Measurements from ENCODE around the gene HOXA4.

Gene HOXA4

DNA sequence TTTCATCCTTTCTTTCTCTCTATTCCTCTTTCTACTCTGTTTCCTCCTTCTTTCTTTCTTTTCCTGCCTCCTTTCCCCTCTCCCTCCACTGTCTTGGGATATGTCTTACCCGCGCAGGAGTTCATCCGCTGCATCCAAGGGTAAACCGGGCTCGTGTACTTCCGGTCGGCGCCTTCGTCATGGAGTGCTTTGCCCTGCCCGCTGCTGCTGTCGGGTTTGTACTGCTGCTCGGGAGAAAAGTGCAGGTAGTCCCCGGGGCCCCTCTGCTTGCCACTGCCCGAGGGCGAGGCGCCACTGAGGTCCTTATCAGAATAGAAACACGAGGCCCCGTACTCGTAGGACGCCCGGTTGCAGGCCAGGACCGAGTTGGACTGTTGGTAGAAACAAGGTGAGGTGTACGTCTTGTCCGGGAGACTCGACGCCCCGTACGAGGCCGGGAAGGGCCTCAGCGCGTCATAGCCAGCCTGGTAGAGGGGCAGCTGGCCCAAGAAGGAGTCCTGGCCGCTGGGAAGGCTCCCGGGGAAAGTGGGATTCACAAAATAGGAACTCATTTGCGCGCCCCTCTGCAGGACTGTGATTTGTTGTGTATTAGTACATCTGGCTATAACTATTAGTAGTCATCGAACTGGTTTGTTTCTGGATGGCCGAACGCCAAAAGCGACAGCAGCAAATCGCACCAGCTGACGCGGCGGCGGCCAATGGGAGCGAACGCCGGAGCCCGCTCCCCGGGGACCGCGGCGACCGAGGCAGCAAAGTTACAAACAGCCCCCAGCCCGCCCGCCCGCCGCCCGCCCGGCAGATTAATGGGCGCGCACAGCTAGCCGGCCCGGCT is 16.9 kb upstream of the HOXA4 start, which contains the start of gene HOXA6:
HOXA6 (minus strand) TSS at position 576 of the 832 bp plus-strand sequence; CDS start at position 551, 25 bp downstream.
- Mint-ChIP-seq H3K9me3 (no peaks in the 10 kb centered on the region), H3K27ac (no peak within 1 kb of the TSS), H3K4me3 (peak within 1 kb of the TSS; percentile 66), H3K4me1 (ENCODE audit: low read depth) (peaks cover 21% of the 10 kb centered on the region), H3K36me3 (ENCODE audit: low read depth) (no peaks in the 10 kb centered on the region), H3K27me3 (peaks cover 67% of the 10 kb centered on the region)

GRCh38 chr7:27146491-27147198 is 16.1 kb upstream of the HOXA4 start:
- peaks cover 60% of the 10 kb centered on the region for H3K27me3 Mint-ChIP-seq
- peaks cover 16% of the 10 kb centered on the region for H3K4me1 Mint-ChIP-seq (ENCODE audit: low read depth)
- H3K4me3 Mint-ChIP-seq = no peak overlapping the region
- no peaks in the 10 kb centered on the region for H3K9me3 Mint-ChIP-seq
- no peak overlapping the region for H3K27ac Mint-ChIP-seq
- H3K36me3 Mint-ChIP-seq (ENCODE audit: low read depth) = no peaks in the 10 kb centered on the region

DNA sequence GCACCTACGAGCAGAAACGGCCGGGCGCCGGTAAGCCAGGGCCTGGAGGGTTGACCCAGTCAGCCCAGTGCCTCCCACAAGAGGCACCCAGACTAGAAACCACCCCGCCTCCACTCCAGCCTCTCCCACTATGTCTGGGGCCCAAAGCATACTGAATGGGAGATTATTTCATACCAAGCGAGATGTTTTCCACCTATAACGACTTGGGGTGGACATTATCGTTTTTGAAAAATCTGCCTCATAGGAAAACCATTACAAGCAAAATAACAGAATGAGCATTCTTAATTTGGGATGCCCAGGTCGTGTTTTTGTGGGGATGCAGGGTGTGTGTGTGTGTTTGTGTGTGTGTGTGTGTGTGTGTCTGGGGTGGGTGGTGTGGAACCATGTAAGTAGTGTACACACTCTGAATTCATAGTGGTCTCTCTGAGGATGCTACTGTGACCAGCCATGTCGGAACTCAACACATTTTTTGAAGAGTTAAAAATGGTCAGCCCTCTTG is 15.4 kb upstream of the HOXA4 start:
- Mint-ChIP-seq H3K9me3 (no peaks in the 10 kb centered on the region), H3K27ac (no peak overlapping the region), H3K27me3 (peaks cover 53% of the 10 kb centered on the region), H3K4me1 (ENCODE audit: low read depth) (peaks cover 9% of the 10 kb centered on the region), H3K4me3 (no peak overlapping the region), H3K36me3 (ENCODE audit: low read depth) (no peaks in the 10 kb centered on the region)

DNA sequence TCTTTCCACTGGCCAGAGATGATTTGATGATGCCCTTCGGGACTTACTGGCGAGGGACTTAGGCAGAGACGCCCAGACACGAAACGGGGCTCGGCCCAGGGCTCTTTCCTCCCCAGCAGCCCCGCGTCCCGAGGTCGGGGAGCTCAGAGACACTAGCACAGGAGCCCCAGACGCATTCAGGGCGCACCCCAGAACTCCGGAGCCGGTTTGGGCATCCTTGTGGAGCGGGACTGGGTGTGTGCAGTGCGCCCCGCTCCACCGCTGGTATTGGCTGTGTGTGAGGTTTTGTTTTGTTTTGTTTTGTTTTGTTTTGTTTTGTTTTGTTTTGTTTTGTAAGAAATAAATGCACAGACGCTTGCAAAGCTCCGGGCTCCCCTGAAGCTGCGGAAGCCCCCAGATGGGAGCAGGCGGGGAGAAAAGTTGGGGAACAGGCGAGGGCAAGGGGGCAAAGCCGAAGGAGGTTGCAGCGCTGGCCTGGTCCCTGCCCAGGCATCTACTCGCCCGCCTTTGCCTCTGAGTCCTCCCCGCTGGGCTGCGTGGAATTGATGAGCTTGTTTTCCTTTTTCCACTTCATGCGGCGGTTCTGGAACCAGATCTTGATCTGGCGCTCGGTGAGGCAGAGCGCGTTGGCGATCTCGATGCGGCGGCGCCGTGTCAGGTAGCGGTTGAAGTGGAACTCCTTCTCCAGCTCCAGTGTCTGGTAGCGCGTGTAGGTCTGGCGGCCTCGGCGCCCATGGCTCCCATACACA is 14.8 kb upstream of the HOXA4 start:
- Mint-ChIP-seq H3K36me3 (ENCODE audit: low read depth) (no peaks in the 10 kb centered on the region), H3K4me1 (ENCODE audit: low read depth) (peaks cover 7% of the 10 kb centered on the region), H3K9me3 (no peaks in the 10 kb centered on the region), H3K27ac (no peak overlapping the region), H3K4me3 (no peak overlapping the region), H3K27me3 (peaks cover 48% of the 10 kb centered on the region)

DNA sequence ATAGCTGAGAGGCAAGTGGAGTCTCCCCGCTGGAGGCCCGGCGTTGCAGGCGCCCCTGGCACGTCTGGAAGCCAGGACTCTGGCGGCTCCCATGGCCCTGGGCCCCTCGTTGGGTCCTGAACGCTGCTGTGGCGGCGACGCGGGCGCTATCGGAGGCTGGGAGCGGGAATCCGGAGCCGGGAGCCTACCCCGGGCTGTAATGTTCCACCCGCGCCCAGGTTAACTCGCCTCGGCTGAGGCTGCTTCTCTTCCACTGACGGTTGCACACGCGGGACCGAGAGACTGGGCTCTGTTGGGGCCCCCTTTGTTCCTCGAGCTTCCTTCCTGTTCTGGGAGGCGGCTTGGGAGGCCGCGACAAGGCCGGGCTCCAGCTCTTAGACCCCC is 14.2 kb upstream of the HOXA4 start:
- Mint-ChIP-seq H3K36me3 (ENCODE audit: low read depth) (no peaks in the 10 kb centered on the region), H3K9me3 (no peaks in the 10 kb centered on the region), H3K4me3 (no peak overlapping the region), H3K27me3 (peaks cover 44% of the 10 kb centered on the region), H3K4me1 (ENCODE audit: low read depth) (peaks cover 7% of the 10 kb centered on the region), H3K27ac (no peak overlapping the region)

DNA sequence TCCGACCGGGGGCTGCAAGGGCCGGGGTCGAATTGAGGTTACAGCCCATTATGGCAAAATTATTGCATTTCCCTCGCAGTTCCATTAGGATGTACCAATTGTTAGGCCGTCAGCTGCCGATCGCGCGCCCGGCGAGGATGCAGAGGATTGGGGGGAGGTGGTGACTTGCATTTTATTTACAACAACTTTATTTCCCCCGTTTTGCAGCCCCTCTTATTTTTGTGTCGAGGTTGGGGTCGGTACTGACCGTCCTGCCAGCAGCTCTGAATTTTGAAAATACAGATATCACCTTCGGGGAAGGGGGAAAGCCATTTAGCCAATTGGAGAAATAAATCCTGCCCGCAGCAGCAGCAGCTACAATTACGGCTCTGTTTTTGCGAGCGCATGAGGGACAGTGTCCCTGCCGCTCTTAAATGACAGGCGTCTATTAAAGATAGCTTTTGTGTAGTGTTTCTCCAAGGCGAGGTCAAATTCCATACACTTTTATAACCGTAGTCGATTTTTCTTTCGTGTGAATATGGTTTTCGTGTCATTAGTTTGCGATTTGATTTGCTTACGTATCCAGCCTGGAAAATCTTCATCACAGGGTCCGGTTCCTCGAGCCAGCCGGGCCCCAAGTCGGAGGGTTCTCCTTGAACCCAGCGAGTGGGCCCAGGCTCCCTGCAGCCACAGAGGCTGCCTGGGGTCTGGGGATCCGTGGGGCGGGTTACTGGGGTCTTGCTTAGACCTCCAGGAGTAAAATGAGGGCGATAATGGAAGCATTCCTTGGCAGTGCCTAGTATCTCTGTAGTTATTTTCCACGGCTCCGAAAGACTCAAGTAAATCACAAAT is 13.6 kb upstream of the HOXA4 start:
- Mint-ChIP-seq H3K4me1 (ENCODE audit: low read depth) (peaks cover 7% of the 10 kb centered on the region), H3K27ac (no peak overlapping the region), H3K4me3 (no peak overlapping the region), H3K36me3 (ENCODE audit: low read depth) (no peaks in the 10 kb centered on the region), H3K27me3 (peaks cover 38% of the 10 kb centered on the region), H3K9me3 (no peaks in the 10 kb centered on the region)

GRCh38 chr7:27143023-27143949 is 12.7 kb upstream of the HOXA4 start, which contains the start of gene HOXA5:
Gene HOXA5 (minus strand): TSS chr7:27143681. CDS start chr7:27143607, 74 bp downstream.
- no peaks in the 10 kb centered on the region for H3K9me3 Mint-ChIP-seq
- peaks cover 4% of the 10 kb centered on the region for H3K4me1 Mint-ChIP-seq (ENCODE audit: low read depth)
- H3K27ac Mint-ChIP-seq = no peak within 1 kb of the TSS
- peaks cover 39% of the 10 kb centered on the region for H3K27me3 Mint-ChIP-seq
- no peak within 1 kb of the TSS for H3K4me3 Mint-ChIP-seq
- H3K36me3 Mint-ChIP-seq (ENCODE audit: low read depth) = no peaks in the 10 kb centered on the region

GRCh38 chr7:27142580-27143022 is 12.0 kb upstream of the HOXA4 start:
- H3K27me3 Mint-ChIP-seq = peaks cover 42% of the 10 kb centered on the region
- H3K4me3 Mint-ChIP-seq = no peak overlapping the region

DNA sequence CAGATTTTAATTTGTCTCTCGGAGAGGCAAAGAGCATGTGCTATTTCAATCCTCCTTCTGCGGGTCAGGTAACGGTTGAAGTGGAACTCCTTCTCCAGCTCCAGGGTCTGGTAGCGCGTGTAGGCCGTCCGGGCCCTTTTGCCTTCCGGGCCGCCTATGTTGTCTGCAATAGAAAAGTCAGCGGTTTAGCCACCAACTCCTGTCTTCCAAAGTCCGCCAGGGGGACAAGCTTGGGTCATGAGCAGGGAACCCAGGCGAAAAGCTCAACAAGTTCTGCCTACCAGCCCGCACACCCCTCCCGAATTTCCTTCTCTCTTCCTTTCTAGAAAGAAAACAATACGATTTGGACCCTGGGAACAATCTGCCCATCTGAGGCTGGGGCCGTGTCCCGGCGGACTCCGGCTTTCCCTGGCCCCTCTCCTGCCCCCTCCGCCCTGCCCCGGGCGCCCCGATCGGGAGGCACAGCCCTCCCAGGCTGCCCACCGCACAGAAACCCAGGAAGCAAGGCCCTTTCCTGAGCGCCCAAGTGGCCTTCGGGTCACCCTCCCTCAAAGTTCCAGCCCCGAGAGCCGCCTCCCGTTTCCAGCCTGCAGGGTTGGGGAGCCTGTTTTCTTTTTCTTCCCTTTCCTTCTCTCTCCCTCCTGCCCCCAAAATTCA is 11.5 kb upstream of the HOXA4 start:
- Mint-ChIP-seq H3K4me3 (no peak overlapping the region), H3K27me3 (peaks cover 43% of the 10 kb centered on the region), H3K27ac (no peak overlapping the region), H3K4me1 (ENCODE audit: low read depth) (no peaks in the 10 kb centered on the region), H3K9me3 (no peaks in the 10 kb centered on the region), H3K36me3 (ENCODE audit: low read depth) (no peaks in the 10 kb centered on the region)

More at GRCh38 chr7:27142580-27143022, 12.0 kb upstream of the HOXA4 start:
- H3K36me3 Mint-ChIP-seq (ENCODE audit: low read depth) = no peaks in the 10 kb centered on the region
- no peak overlapping the region for H3K27ac Mint-ChIP-seq
- no peaks in the 10 kb centered on the region for H3K9me3 Mint-ChIP-seq
- no peaks in the 10 kb centered on the region for H3K4me1 Mint-ChIP-seq (ENCODE audit: low read depth)

- no peaks in the 10 kb centered on the region for H3K36me3 Mint-ChIP-seq (ENCODE audit: low read depth)
- no peak overlapping the region for H3K4me3 Mint-ChIP-seq
- peaks cover 38% of the 10 kb centered on the region for H3K27me3 Mint-ChIP-seq
- no peak overlapping the region for H3K27ac Mint-ChIP-seq
- H3K9me3 Mint-ChIP-seq = no peaks in the 10 kb centered on the region
- no peaks in the 10 kb centered on the region for H3K4me1 Mint-ChIP-seq (ENCODE audit: low read depth)
These were observed 10.8 kb upstream of the HOXA4 start for GRCh38 chr7:27141137-27141922.

DNA sequence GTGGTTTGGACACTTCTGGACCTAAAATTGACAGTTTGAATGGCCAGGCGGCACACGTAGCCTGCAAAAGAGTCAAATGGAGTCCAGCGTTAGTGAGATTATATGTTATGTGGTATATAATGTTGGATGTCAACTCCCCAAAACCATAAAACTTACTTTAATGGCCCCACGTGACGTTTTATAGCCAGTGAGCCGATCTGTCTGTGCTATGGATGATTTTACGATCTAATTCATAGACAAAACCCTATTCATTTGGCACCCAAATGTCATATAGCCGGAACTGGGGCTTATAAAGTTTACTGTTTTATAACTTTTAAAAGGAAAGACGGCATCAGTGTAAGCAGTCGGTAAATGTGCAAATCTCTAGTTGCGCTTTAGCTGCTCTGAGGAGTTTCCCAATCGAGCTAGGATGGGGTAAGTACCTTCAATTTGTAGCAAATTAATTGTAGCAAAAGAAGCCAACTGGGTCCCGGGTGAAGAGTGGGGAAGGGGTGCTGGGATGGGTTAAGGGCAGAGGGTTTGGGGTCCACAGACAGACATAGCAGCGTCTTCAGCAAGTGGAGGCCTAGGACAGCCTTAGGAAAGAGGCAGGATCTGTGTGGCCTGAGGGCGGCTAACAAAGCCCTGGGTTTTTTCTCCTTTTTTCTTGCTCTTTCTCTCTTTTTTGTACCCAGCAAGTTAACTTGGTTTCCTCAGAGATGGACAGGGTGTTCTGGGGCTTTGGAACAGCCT is 9.7 kb upstream of the HOXA4 start:
- Mint-ChIP-seq H3K36me3 (ENCODE audit: low read depth) (no peaks in the 10 kb centered on the region), H3K9me3 (no peaks in the 10 kb centered on the region), H3K4me3 (no peak overlapping the region), H3K27me3 (peaks cover 43% of the 10 kb centered on the region), H3K4me1 (ENCODE audit: low read depth) (peaks cover 7% of the 10 kb centered on the region), H3K27ac (no peak overlapping the region)

Measured in stimulated activated naive CD8-positive, alpha-beta T cell treated with anti-CD3 and anti-CD28 coated beads, Interleukin-15, Interleukin-2, amounts not matched to agents 100 ng/mL and 50 ng/mL, for 24 hours (primary cell).